Mesendoderm (in vitro differentiated cells): ENCODE results near the gene ACTRT2.

Source experiments
- DNase-seq: peaks from one replicate; pipeline ENCODE4 v3.0.0; 2013
- H2AK5ac ChIP-seq: 2 replicates; pipeline ENCODE4 v1.6.1; 2013; ENCODE audit warnings: low read length, inconsistent platforms
- H2BK120ac ChIP-seq: 2 replicates; pipeline ENCODE4 v1.6.1; 2013; ENCODE audit warnings: low read depth, mild to moderate bottlenecking, low read length, moderate library complexity, mixed read lengths
- H2BK15ac ChIP-seq: replicated peaks from 2 replicates; pipeline ENCODE4 v1.6.1; 2013; ENCODE audit warnings: low read depth, mild to moderate bottlenecking, moderate library complexity
- H2BK5ac ChIP-seq: 2 replicates; pipeline ENCODE4 v1.6.1; 2013; ENCODE audit warnings: low read length, inconsistent platforms
- H3K18ac ChIP-seq: 2 replicates; pipeline ENCODE4 v1.6.1; 2013; ENCODE audit warnings: mild to moderate bottlenecking, low read length, mixed read lengths
- H3K23ac ChIP-seq: one replicate; pipeline ENCODE4 v1.6.1; 2013; ENCODE audit warnings: low read length
- H3K27ac ChIP-seq: 2 replicates; pipeline ENCODE4 v1.5.1; 2013; ENCODE audit warnings: low read depth, mild to moderate bottlenecking, inconsistent platforms, low read length, moderate library complexity
- H3K27me3 ChIP-seq: 2 replicates; pipeline ENCODE4 v1.6.1; 2013; ENCODE audit warnings: low read length, control low read depth, mild to moderate bottlenecking, inconsistent platforms; ENCODE audit not compliant: insufficient read depth, poor library complexity
- H3K36me3 ChIP-seq: 2 replicates; pipeline ENCODE4 v1.6.1; 2013; ENCODE audit warnings: low read length, inconsistent platforms; ENCODE audit not compliant: control insufficient read depth, insufficient read depth
- H3K4ac ChIP-seq: one replicate; pipeline ENCODE4 v1.6.1; 2013; ENCODE audit warnings: low read depth, mild to moderate bottlenecking, low read length, moderate library complexity
- H3K4me1 ChIP-seq: 2 replicates; pipeline ENCODE4 v1.6.1; 2013; ENCODE audit warnings: low read depth, low read length, inconsistent platforms; ENCODE audit not compliant: control insufficient read depth
- H3K4me2 ChIP-seq: 2 replicates; pipeline ENCODE4 v1.6.1; 2013; ENCODE audit warnings: low read length
- H3K4me3 ChIP-seq: 2 replicates; pipeline ENCODE4 v1.5.1; 2013; ENCODE audit warnings: mild to moderate bottlenecking, low read length
- H3K56ac ChIP-seq: one replicate; pipeline ENCODE4 v1.6.1; 2013; ENCODE audit warnings: low read length
- H3K79me1 ChIP-seq: 2 replicates; pipeline ENCODE4 v1.6.1; 2013; ENCODE audit warnings: low read length, inconsistent platforms
- H3K79me2 ChIP-seq: 2 replicates; pipeline ENCODE4 v1.6.1; 2013; ENCODE audit warnings: mild to moderate bottlenecking, low read length; ENCODE audit not compliant: control insufficient read depth, insufficient read depth
- H3K9ac ChIP-seq: 2 replicates; pipeline ENCODE4 v1.6.1; 2013; ENCODE audit warnings: low read length, inconsistent platforms
- H4K5ac ChIP-seq: one replicate; pipeline ENCODE4 v1.6.1; 2013; ENCODE audit warnings: low read length
- H4K8ac ChIP-seq: one replicate; pipeline ENCODE4 v1.6.1; 2013; ENCODE audit warnings: low read depth, mild to moderate bottlenecking, control low read depth, low read length, moderate library complexity
- WGBS: extraction: QIAGEN DNeasy Blood & Tissue Kit; methylation state at CpG from one replicate; pipeline ENCODE4 v1.1.7; 2013; ENCODE audit warnings: low lambda C conversion rate, missing lambda C conversion rate; ENCODE audit not compliant: insufficient coverage; ENCODE audit errors: extremely low coverage; 5-methylcytosine and 5-hydroxymethylcytosine counted together

The ACTRT2 gene

GRCh38 chr1:3028531-3029282 lies 7.4 kb downstream of the ACTRT2 start:
- no peak overlapping the region for H3K4me2 ChIP-seq

GRCh38 chr1:3029481-3029961 lies 8.3 kb downstream of the ACTRT2 start:
- WGBS: no CpG with 5 or more reads among the region's 11 CpGs
- no peaks in the 10 kb centered on the region for H3K27me3 ChIP-seq
- no peak for DNase-seq

More at GRCh38 chr1:3028531-3029282, 7.4 kb downstream of the ACTRT2 start:
- Histone ChIP-seq H3K9ac (no peak overlapping the region), H4K5ac (no peak overlapping the region), H3K56ac (no peak overlapping the region), H2BK5ac (no peak overlapping the region), H3K23ac (no peak overlapping the region), H3K79me1 (no peaks in the 10 kb centered on the region), H3K27me3 (no peaks in the 10 kb centered on the region), H2BK120ac (no peak overlapping the region), H2BK15ac (no peak overlapping the region), H3K18ac (no peak overlapping the region), H3K36me3 (no peaks in the 10 kb centered on the region), H3K79me2 (no peaks in the 10 kb centered on the region), H3K4ac (no peak overlapping the region), H4K8ac (no peak overlapping the region), H2AK5ac (no peak overlapping the region), H3K27ac (no peak overlapping the region), H3K4me3 (no peak overlapping the region), H3K4me1 (no peaks in the 10 kb centered on the region)
- no CpG with 5 or more reads among the region's 32 CpGs for WGBS
- no peak for DNase-seq

DNA sequence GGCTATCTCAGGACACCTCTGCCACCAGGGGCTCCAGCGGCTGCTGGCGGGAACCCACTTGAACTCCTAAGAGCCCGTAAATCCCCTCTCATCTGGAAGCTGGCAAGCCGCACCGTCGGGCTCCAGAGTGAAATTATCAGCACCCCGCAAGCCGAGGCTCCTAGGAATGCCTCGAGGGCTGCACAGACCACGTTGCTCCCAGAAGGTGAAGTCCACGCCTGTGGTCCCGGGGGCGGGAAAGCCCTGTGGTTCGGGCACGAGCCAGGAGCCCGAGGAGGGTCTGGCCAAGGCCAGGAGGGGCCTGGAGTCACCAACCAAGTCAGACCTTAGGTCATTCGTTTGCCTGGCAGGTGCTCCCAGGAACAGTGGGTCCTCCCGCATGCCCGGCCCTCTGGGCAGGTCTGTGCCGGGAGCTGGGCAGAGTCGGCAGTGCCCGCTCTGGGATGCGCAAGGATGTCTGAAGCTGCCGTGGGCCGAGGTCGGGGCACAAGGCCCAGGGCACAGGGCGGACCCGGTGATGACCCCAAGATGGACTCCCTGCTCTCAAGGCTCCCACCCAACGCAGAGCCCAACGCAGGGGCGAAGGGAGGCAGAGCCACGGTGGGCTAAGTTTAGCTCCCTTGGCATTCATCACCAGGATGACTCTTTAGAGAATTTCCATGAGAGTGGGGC lies 8.9 kb downstream of the ACTRT2 start:
- no peak overlapping the region for H4K8ac ChIP-seq
- no CpG with 5 or more reads among the region's 32 CpGs for WGBS
- no peak overlapping the region for H3K4me2 ChIP-seq
- H3K79me1 ChIP-seq: no peaks in the 10 kb centered on the region
- no peak for DNase-seq
- H3K27ac ChIP-seq: no peak overlapping the region
- no peak overlapping the region for H3K56ac ChIP-seq
- no peak overlapping the region for H3K4me3 ChIP-seq
- H2BK120ac ChIP-seq: no peak overlapping the region
- H2BK15ac ChIP-seq: no peak overlapping the region
- H3K18ac ChIP-seq: no peak overlapping the region
- H2BK5ac ChIP-seq: no peak overlapping the region
- H3K36me3 ChIP-seq: no peaks in the 10 kb centered on the region
- H3K23ac ChIP-seq: no peak overlapping the region
- no peaks in the 10 kb centered on the region for H3K79me2 ChIP-seq
- H3K4me1 ChIP-seq: no peaks in the 10 kb centered on the region
- no peaks in the 10 kb centered on the region for H3K27me3 ChIP-seq
- no peak overlapping the region for H4K5ac ChIP-seq
- no peak overlapping the region for H2AK5ac ChIP-seq
- no peak overlapping the region for H3K9ac ChIP-seq
- H3K4ac ChIP-seq: no peak overlapping the region

More at GRCh38 chr1:3029481-3029961, 8.3 kb downstream of the ACTRT2 start:
- Histone ChIP-seq H3K79me1 (no peaks in the 10 kb centered on the region), H3K4me2 (no peak overlapping the region), H2AK5ac (no peak overlapping the region), H3K18ac (no peak overlapping the region), H2BK5ac (no peak overlapping the region), H3K36me3 (no peaks in the 10 kb centered on the region), H3K23ac (no peak overlapping the region), H4K5ac (no peak overlapping the region), H3K79me2 (no peaks in the 10 kb centered on the region), H3K4me3 (no peak overlapping the region), H3K4me1 (no peaks in the 10 kb centered on the region), H2BK120ac (no peak overlapping the region), H2BK15ac (no peak overlapping the region), H4K8ac (no peak overlapping the region), H3K56ac (no peak overlapping the region), H3K4ac (no peak overlapping the region), H3K27ac (no peak overlapping the region), H3K9ac (no peak overlapping the region)

- Histone ChIP-seq H2BK5ac (no peak overlapping the region), H4K8ac (no peak overlapping the region), H3K4me3 (no peak overlapping the region), H3K36me3 (no peaks in the 10 kb centered on the region), H3K56ac (no peak overlapping the region), H4K5ac (no peak overlapping the region), H3K9ac (no peak overlapping the region), H3K4ac (no peak overlapping the region), H3K79me2 (no peaks in the 10 kb centered on the region), H3K4me1 (no peaks in the 10 kb centered on the region), H3K23ac (no peak overlapping the region), H3K27ac (no peak overlapping the region), H2BK120ac (no peak overlapping the region), H2BK15ac (no peak overlapping the region), H3K79me1 (no peaks in the 10 kb centered on the region), H2AK5ac (no peak overlapping the region), H3K4me2 (no peak overlapping the region), H3K18ac (no peak overlapping the region), H3K27me3 (no peaks in the 10 kb centered on the region)
- WGBS: no CpG with 5 or more reads among the region's 22 CpGs
- DNase-seq: no peak
Observed at GRCh38 chr1:3030663-3031381, 9.6 kb downstream of the ACTRT2 start.

- no CpG with 5 or more reads among the region's 35 CpGs for WGBS
- Histone ChIP-seq H2BK5ac (no peak overlapping the region), H3K4me2 (no peak overlapping the region), H3K23ac (no peak overlapping the region), H3K36me3 (no peaks in the 10 kb centered on the region), H3K79me1 (no peaks in the 10 kb centered on the region), H2BK120ac (no peak overlapping the region), H3K79me2 (no peaks in the 10 kb centered on the region), H3K4me1 (no peaks in the 10 kb centered on the region), H3K56ac (no peak overlapping the region), H3K18ac (no peak overlapping the region), H3K4ac (no peak overlapping the region), H4K8ac (no peak overlapping the region), H2AK5ac (no peak overlapping the region), H4K5ac (no peak overlapping the region), H3K27me3 (no peaks in the 10 kb centered on the region), H3K4me3 (no peak overlapping the region), H3K27ac (no peak overlapping the region), H3K9ac (no peak overlapping the region), H2BK15ac (no peak overlapping the region)
- DNase-seq: no peak
Observed at GRCh38 chr1:3031401-3032221, 10.3 kb downstream of the ACTRT2 start.
